DOHH2 (cell line): Measurements from ENCODE around the gene DENND1B.

Experiments
- EZH2phosphoT487 ChIP-seq: fragments of 200-600 bp; sonication (generic); IDR thresholded peaks from 2 replicates; pipeline ENCODE4 v1.6.1; 2017; ENCODE audit warnings: borderline replicate concordance, mild to moderate bottlenecking, antibody characterized with exemption, low read length, moderate library complexity, mixed read lengths
- TF ChIP-seq, protein P1 (sequence below): fragments of 200-600 bp; sonication (generic); IDR thresholded peaks from one replicate; pipeline ENCODE4 v1.5.1; 2014; ENCODE audit warnings: antibody characterized with exemption, mild to moderate bottlenecking, low read depth, low read length; ENCODE audit not compliant: poor library complexity, severe bottlenecking

DNA sequence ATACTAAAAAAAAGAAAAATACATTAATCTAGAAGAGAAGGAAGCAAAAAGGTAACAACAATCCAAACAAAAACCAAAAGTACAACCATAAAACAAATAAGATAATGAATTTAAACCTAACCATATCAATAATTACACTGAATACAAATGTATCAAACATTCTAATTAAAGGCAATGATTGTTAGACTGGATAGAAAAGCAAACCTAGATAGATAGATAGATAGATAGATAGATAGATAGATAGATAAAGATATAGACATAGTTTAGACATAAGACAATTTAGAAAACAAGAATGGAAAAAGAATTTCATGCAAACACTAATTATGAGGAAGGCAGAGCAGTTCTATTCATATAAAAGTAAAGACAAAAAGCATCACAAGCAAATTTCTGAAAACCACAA lies 24.9 kb downstream of the DENND1B start:
- TF ChIP-seq, protein P1, sequence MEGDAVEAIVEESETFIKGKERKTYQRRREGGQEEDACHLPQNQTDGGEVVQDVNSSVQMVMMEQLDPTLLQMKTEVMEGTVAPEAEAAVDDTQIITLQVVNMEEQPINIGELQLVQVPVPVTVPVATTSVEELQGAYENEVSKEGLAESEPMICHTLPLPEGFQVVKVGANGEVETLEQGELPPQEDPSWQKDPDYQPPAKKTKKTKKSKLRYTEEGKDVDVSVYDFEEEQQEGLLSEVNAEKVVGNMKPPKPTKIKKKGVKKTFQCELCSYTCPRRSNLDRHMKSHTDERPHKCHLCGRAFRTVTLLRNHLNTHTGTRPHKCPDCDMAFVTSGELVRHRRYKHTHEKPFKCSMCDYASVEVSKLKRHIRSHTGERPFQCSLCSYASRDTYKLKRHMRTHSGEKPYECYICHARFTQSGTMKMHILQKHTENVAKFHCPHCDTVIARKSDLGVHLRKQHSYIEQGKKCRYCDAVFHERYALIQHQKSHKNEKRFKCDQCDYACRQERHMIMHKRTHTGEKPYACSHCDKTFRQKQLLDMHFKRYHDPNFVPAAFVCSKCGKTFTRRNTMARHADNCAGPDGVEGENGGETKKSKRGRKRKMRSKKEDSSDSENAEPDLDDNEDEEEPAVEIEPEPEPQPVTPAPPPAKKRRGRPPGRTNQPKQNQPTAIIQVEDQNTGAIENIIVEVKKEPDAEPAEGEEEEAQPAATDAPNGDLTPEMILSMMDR: no peak
- TF ChIP-seq EZH2phosphoT487: no peak
